ENCODE measurements around the gene PSD.
"Not testable (repeated sequence)": the region's sequence is repeated elsewhere in the genome, so short reads cannot be mapped to it uniquely, and the experiment has no call there.

Gene PSD

DNA sequence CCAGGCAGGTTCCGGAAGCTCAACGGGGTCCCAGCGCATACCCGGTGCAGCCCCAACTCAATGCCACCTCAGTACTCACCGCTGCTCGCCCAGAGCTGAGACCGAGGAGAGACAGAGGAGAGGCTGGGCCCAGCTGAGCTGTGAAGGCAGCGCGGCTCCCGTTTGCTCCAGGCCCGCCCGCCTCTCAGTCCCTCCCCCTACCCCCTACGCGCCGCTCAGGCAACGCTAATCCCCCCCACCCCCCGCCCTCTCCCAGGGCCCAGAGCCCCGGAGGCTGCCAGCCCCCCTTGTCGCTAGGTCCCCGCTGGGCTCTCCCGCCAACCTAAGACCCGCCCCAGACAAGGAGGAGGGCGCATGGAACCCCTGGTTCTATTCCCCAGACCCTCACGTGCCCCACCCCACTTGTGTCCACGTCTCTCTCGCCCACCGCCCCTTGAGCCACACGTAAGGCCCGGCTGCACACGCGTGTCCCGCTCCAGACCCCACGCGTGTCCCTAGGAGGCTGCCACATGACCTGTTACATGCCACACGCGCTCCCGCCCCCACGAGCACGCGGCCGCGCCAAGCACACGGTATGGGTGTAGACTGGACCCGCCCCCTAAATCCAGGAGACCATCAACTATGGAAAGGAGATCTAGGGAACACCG, at the start of gene PSD:
PSD (minus strand) TSS at position 164 of the 647 bp plus-strand sequence. CDS start 1,747 bp downstream, outside the sequence.
- peak in 1 of 14 donors; percentile 42 for DNase-seq

GRCh38 chr10:102467971-102468438, 49.4 kb upstream of the PSD start:
- no peak for DNase-seq

DNA sequence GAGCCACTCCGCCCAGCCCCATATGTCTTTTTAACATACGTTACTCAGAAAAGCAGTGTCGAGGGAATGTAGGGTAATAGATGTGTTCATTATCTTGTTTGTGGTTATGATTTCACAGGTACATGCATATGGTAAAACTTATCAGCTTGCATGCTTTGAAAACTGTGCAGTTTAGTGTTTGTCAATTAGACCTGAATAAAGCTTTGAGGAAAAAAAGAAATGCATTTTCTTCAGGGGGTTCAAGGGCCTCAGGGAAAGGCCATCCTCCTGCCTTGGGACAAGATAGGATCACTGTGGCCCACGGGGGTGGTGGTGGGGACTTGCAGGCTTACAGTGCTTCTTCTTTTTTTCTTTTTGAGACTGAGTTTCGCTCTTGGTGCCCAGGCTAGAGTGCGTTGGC, 48.7 kb upstream of the PSD start:
- DNase-seq, result no peak

GRCh38 chr10:102465466-102465865, 46.9 kb upstream of the PSD start:
- no peak for DNase-seq

GRCh38 chr10:102463983-102464382, 45.4 kb upstream of the PSD start:
- no peak for DNase-seq

GRCh38 chr10:102462512-102463054, 44.0 kb upstream of the PSD start:
- peak in 1 of 14 donors; percentile 23 for DNase-seq

GRCh38 chr10:102461187-102462054, 42.8 kb upstream of the PSD start:
- peak in 13 of 14 donors; percentile 43 to 91 (median 76) for DNase-seq

- DNase-seq, result no peak
These were observed 42.2 kb upstream of the PSD start for GRCh38 chr10:102460836-102461186.

DNA sequence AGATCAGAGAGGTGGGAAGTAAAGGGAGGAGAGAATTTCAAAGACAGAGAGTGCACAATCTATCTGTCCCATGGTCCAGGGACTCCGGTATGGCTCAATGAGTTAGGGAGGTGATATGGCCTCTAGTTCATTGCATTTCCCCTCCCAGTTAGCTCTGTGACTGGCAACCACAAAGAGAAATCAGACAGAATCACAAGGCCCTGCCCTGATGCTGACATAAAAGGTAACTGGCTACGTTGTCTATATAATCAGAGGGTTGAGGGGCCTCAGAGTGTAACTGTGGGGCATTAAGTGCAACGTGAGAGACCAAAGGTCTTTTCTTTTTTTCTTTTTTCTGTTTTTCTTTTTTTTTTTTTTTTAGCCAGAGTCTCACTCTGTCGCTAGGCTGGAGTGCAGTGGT, 40.1 kb upstream of the PSD start:
- DNase-seq, result no peak

- peak in 1 of 14 donors; percentile 22 for DNase-seq
These were observed 39.1 kb upstream of the PSD start for GRCh38 chr10:102457591-102458150.

GRCh38 chr10:102455893-102456471, 37.4 kb upstream of the PSD start:
- no peak for DNase-seq

GRCh38 chr10:102454662-102455487, 36.3 kb upstream of the PSD start:
- DNase-seq, result not testable (repeated sequence)

- DNase-seq, result no peak
These were observed 34.9 kb upstream of the PSD start for GRCh38 chr10:102453502-102453901.

GRCh38 chr10:102452672-102453340, 34.2 kb upstream of the PSD start:
- DNase-seq, result peak in 9 of 14 donors; percentile 13 to 57 (median 31)

GRCh38 chr10:102451105-102451969, 32.8 kb upstream of the PSD start, which contains the start of gene C10orf95:
TSS of gene C10orf95 (minus strand) at chr10:102451543. CDS start at chr10:102451093, 450 bp downstream.
- DNase-seq, result peak in 4 of 14 donors; percentile 21 to 68 (median 48)

DNA sequence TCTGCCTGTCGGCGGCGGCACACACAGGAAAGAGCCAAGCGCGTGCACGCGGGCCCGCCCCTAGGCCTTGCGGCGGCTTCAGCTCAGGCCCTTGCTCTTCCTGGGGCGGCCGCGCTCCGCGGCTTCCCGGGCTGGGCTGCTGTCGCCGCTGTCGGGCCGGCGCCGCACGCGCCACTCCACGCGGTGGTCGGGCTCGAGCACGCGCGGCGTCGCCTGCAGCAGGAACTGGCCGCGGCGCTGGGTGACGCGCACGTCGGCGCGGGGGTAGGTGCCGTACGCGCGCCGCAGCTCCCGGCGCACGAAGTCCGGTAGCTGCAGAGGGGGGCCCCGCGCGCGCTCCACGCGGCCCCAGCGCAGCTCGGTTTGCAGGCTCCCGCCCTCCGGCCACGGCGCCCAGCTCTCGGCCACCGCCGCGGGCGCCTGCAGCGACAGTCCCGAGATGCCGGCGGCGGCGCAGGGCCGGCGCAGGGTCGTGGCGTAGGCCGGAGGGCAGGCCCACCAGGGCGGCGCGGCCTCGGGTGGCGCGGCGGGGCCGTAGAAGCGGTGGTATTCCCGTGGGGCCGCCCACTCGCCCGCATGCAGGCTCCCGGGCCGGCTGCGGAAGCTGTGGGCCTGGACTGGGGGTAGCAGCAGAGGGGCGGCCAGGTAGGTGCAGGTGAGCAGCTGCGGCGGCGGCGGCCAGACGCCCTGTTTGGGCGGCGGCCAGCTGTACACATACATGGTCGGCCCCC, 32.0 kb upstream of the PSD start:
- peak in 12 of 14 donors; percentile 28 to 87 (median 60) for DNase-seq

DNA sequence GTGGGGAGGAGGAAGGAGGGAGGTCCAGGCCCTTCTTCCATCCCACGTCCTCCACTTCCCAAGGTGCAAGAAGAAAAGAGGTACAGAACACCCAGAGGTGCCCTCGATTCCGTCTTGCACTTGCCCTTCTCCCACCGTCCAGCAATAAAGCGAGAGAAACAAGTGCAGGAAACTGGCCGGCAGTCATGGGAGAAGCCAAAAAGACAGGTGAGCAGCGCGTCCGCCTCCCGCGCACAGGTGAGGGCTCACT, 31.5 kb upstream of the PSD start:
- DNase-seq, result no peak

GRCh38 chr10:102449321-102450123, 30.9 kb upstream of the PSD start:
- peak in 3 of 14 donors; percentile 35 to 85 (median 35) for DNase-seq

DNA sequence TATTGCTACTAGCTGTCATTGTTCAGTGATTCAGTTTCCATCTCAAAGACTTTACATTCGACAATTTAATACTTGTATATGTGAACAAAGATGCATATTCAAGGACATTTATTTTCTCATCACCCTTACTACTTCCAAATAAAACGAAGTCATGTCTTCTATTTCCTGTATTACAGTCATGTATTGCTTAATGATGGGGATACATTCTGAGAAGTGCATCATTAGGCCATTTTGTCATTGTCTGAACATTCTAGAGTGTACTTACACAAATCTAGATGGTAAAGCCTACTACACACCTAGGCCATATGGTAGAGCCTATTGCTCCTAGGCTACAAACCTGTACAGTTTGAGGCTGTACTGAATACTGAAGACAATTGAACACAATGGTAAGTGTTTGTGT, 26.3 kb upstream of the PSD start:
- no peak for DNase-seq

All from C1 segment of cervical spinal cord (tissue), 14 donors.